ENCODE measurements around the gene NOD2. TPM values are rescaled to one million over a fixed set of nuclear protein-coding genes. Genes with fewer than 3 reads are reported as not detected.

NOD2 gene
- total RNA-seq, 4 donors from 2014 or later, result 1.5 to 5.6 (median 1.9) TPM; not detected in 1

GRCh38 chr16:50717494-50717893 is 24.1 kb downstream of the NOD2 start:
- no peak for TF ChIP-seq POLR2A (IDR thresholded peaks at IDR 0.05)
- TF ChIP-seq, protein P1, sequence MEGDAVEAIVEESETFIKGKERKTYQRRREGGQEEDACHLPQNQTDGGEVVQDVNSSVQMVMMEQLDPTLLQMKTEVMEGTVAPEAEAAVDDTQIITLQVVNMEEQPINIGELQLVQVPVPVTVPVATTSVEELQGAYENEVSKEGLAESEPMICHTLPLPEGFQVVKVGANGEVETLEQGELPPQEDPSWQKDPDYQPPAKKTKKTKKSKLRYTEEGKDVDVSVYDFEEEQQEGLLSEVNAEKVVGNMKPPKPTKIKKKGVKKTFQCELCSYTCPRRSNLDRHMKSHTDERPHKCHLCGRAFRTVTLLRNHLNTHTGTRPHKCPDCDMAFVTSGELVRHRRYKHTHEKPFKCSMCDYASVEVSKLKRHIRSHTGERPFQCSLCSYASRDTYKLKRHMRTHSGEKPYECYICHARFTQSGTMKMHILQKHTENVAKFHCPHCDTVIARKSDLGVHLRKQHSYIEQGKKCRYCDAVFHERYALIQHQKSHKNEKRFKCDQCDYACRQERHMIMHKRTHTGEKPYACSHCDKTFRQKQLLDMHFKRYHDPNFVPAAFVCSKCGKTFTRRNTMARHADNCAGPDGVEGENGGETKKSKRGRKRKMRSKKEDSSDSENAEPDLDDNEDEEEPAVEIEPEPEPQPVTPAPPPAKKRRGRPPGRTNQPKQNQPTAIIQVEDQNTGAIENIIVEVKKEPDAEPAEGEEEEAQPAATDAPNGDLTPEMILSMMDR (IDR thresholded peaks at IDR 0.05), result no peak
- no peaks in the 10 kb centered on the region for H3K9me3 ChIP-seq
- H3K4me1 ChIP-seq, result no peaks in the 10 kb centered on the region

GRCh38 chr16:50718061-50718760 is 24.8 kb downstream of the NOD2 start:
- no peak for DNase-seq
- H3K27ac ChIP-seq, result no peak overlapping the region
- H3K9me3 ChIP-seq, result no peaks in the 10 kb centered on the region
- H3K27me3 ChIP-seq, result no peaks in the 10 kb centered on the region
- intact Hi-C loops (cut with DNase I; ENCODE audit: low total_unique reads), result no loop called here
- no peak overlapping the region for H3K4me3 ChIP-seq
- no peaks in the 10 kb centered on the region for H3K36me3 ChIP-seq
- TF ChIP-seq POLR2A (IDR thresholded peaks at IDR 0.05), result no peak
- TF ChIP-seq, protein P1 (IDR thresholded peaks at IDR 0.05), result no peak
- no peaks in the 10 kb centered on the region for H3K4me1 ChIP-seq

More at GRCh38 chr16:50717494-50717893, 24.1 kb downstream of the NOD2 start:
- Histone ChIP-seq H3K27me3 (no peaks in the 10 kb centered on the region), H3K4me3 (no peak overlapping the region), H3K36me3 (no peaks in the 10 kb centered on the region), H3K27ac (no peak overlapping the region)
- intact Hi-C loops (cut with DNase I; ENCODE audit: low total_unique reads), result no loop called here
- no peak for DNase-seq

GRCh38 chr16:50718761-50719400 is 25.5 kb downstream of the NOD2 start:
- H3K4me1 ChIP-seq, result no peaks in the 10 kb centered on the region
- no peak overlapping the region for H3K27ac ChIP-seq

GRCh38 chr16:50719401-50720337 is 26.3 kb downstream of the NOD2 start:
- Histone ChIP-seq H3K4me1 (no peaks in the 10 kb centered on the region), H3K36me3 (no peaks in the 10 kb centered on the region), H3K27me3 (no peaks in the 10 kb centered on the region), H3K9me3 (no peaks in the 10 kb centered on the region), H3K27ac (no peak overlapping the region), H3K4me3 (no peak overlapping the region)
- DNase-seq, result no peak
- TF ChIP-seq, protein P1 (IDR thresholded peaks at IDR 0.05), result no peak
- no peak for TF ChIP-seq POLR2A (IDR thresholded peaks at IDR 0.05)
- intact Hi-C loops (cut with DNase I; ENCODE audit: low total_unique reads), result no loop called here

More at GRCh38 chr16:50718761-50719400, 25.5 kb downstream of the NOD2 start:
- no peaks in the 10 kb centered on the region for H3K9me3 ChIP-seq
- no peaks in the 10 kb centered on the region for H3K27me3 ChIP-seq
- no peak for DNase-seq
- no peaks in the 10 kb centered on the region for H3K36me3 ChIP-seq
- intact Hi-C loops (cut with DNase I; ENCODE audit: low total_unique reads), result no loop called here
- no peak overlapping the region for H3K4me3 ChIP-seq
- TF ChIP-seq, protein P1 (IDR thresholded peaks at IDR 0.05), result no peak
- no peak for TF ChIP-seq POLR2A (IDR thresholded peaks at IDR 0.05)

Measured in uterus (tissue), 4 donors.